ENCODE results near the gene DNAI1.

Gene DNAI1

GRCh38 chr9:34496149-34496712 lies 37.6 kb downstream of the DNAI1 start:
- DNase-seq (no peak), ATAC-seq (ENCODE audit: insufficient read depth, low read depth) (no peak)
- H3K27ac ChIP-seq (ENCODE audit: low read length) = no peak overlapping the region
- H4K20me1 ChIP-seq (ENCODE audit: insufficient read depth, low read length) = no peaks in the 10 kb centered on the region
- no peak overlapping the region for H3K9ac ChIP-seq (ENCODE audit: low read depth, low read length)
- H3K9me3 ChIP-seq (ENCODE audit: insufficient read depth, low read length, severe bottlenecking) = no peaks in the 10 kb centered on the region
- TF ChIP-seq EZH2 (IDR thresholded peaks at IDR 0.05; ENCODE audit: borderline replicate concordance, low read depth, low read length, severe bottlenecking) (no peak), CTCF (IDR thresholded peaks at IDR 0.05; ENCODE audit: borderline replicate concordance, extremely low read depth, low read length, poor library complexity, severe bottlenecking) (no peak)
- H3K4me3 ChIP-seq (ENCODE audit: low read depth in 1 of 2, low read length in 2 of 2) = no peak overlapping the region
- H2AFZ ChIP-seq (ENCODE audit: low read depth, low read length) = no peak overlapping the region
- no peak overlapping the region for H3K4me2 ChIP-seq (ENCODE audit: insufficient read depth, low read length)
- no peaks in the 10 kb centered on the region for H3K79me2 ChIP-seq (ENCODE audit: insufficient read depth, low read length)
- peaks cover 4% of the 10 kb centered on the region for H3K27me3 ChIP-seq (ENCODE audit: insufficient read depth, low read length, poor library complexity)
- H3K36me3 ChIP-seq (ENCODE audit: insufficient read depth, low read length) = no peaks in the 10 kb centered on the region
- H3K4me1 ChIP-seq (ENCODE audit: insufficient read depth, low read length) = no peaks in the 10 kb centered on the region

GRCh38 chr9:34498553-34498952 lies 39.9 kb downstream of the DNAI1 start:
- H3K27me3 ChIP-seq (ENCODE audit: insufficient read depth, low read length, poor library complexity) = peaks cover 6% of the 10 kb centered on the region
- H2AFZ ChIP-seq (ENCODE audit: low read depth, low read length) = no peak overlapping the region
- TF ChIP-seq EZH2 (IDR thresholded peaks at IDR 0.05; ENCODE audit: borderline replicate concordance, low read depth, low read length, severe bottlenecking) = no peak
- TF ChIP-seq CTCF (IDR thresholded peaks at IDR 0.05; ENCODE audit: borderline replicate concordance, extremely low read depth, low read length, poor library complexity, severe bottlenecking) = no peak
- H3K36me3 ChIP-seq (ENCODE audit: insufficient read depth, low read length) = no peaks in the 10 kb centered on the region
- no peaks in the 10 kb centered on the region for H3K9me3 ChIP-seq (ENCODE audit: insufficient read depth, low read length, severe bottlenecking)
- no peaks in the 10 kb centered on the region for H3K79me2 ChIP-seq (ENCODE audit: insufficient read depth, low read length)
- DNase-seq (no peak), ATAC-seq (ENCODE audit: insufficient read depth, low read depth) (no peak)
- H3K4me2 ChIP-seq (ENCODE audit: insufficient read depth, low read length) = no peak overlapping the region
- H4K20me1 ChIP-seq (ENCODE audit: insufficient read depth, low read length) = no peaks in the 10 kb centered on the region
- no peak overlapping the region for H3K9ac ChIP-seq (ENCODE audit: low read depth, low read length)
- H3K4me3 ChIP-seq (ENCODE audit: low read depth in 1 of 2, low read length in 2 of 2) = no peak overlapping the region
- no peak overlapping the region for H3K27ac ChIP-seq (ENCODE audit: low read length)
- H3K4me1 ChIP-seq (ENCODE audit: insufficient read depth, low read length) = no peaks in the 10 kb centered on the region

DNA sequence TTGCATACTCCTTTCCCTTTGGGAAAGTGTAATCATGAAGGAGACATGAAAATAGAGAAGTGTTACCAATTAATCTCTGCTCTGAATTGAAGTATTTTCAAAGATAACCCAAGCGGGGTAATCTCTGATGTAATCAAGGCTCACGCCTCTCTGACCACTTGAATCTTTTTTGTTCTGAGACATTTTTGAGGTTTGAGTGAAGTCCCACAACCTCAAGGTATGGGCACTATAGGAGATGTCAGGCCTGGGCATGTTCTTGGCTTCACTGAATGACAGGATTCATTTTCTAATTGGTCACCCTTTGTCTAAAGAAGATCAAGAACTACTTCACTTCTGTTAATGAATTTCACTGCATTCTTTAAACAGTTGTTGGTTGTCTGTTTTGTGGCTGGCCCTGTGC lies 40.5 kb downstream of the DNAI1 start:
- H3K27me3 ChIP-seq (ENCODE audit: insufficient read depth, low read length, poor library complexity) = peaks cover 6% of the 10 kb centered on the region
- no peak overlapping the region for H3K4me3 ChIP-seq (ENCODE audit: low read depth in 1 of 2, low read length in 2 of 2)
- no peak for TF ChIP-seq CTCF (IDR thresholded peaks at IDR 0.05; ENCODE audit: borderline replicate concordance, extremely low read depth, low read length, poor library complexity, severe bottlenecking)
- no peak for TF ChIP-seq EZH2 (IDR thresholded peaks at IDR 0.05; ENCODE audit: borderline replicate concordance, low read depth, low read length, severe bottlenecking)
- H3K4me1 ChIP-seq (ENCODE audit: insufficient read depth, low read length) = no peaks in the 10 kb centered on the region
- no peaks in the 10 kb centered on the region for H3K79me2 ChIP-seq (ENCODE audit: insufficient read depth, low read length)
- no peak overlapping the region for H2AFZ ChIP-seq (ENCODE audit: low read depth, low read length)
- no peak overlapping the region for H3K4me2 ChIP-seq (ENCODE audit: insufficient read depth, low read length)
- H3K9me3 ChIP-seq (ENCODE audit: insufficient read depth, low read length, severe bottlenecking) = no peaks in the 10 kb centered on the region
- DNase-seq = no peak
- H3K9ac ChIP-seq (ENCODE audit: low read depth, low read length) = no peak overlapping the region
- no peaks in the 10 kb centered on the region for H3K36me3 ChIP-seq (ENCODE audit: insufficient read depth, low read length)
- no peak for ATAC-seq (ENCODE audit: insufficient read depth, low read depth)
- no peaks in the 10 kb centered on the region for H4K20me1 ChIP-seq (ENCODE audit: insufficient read depth, low read length)
- no peak overlapping the region for H3K27ac ChIP-seq (ENCODE audit: low read length)

All from DND-41 (cell line).